H1 (cell line): ENCODE data around the gene CCDC169. TPM values are rescaled to one million over a fixed set of nuclear protein-coding genes. Genes with fewer than 3 reads are reported as not detected.

Experiments used
- CTCF ChIA-PET: fragments of 300-600 bp; sonication (Branson Sonifier 250); formaldehyde crosslinking; loops from one replicate; lab custom pipeline; 2021; ENCODE audit not compliant: partially characterized antibody; lab: Charles Lee
- POLR2A ChIA-PET: fragments of 300-600 bp; sonication (Branson Sonifier 250); formaldehyde crosslinking; loops from one replicate; lab custom pipeline; 2021; ENCODE audit warnings: inconsistent platforms; ENCODE audit not compliant: partially characterized antibody; lab: Charles Lee
- DNase-seq, 2 experiments: peaks; one replicate each; pipeline versions ENCODE4 v3.0.0 to v3.0.0-alpha.2; 2010 to 2022; ENCODE audit warnings: low spot score in 2 of 2, low read depth in 1 of 2, mixed read lengths in 1 of 2
- FAIRE-seq: peaks from 2 replicates; lab custom pipeline; 2011; peaks lifted over from hg19 to GRCh38; lab: Jason Lieb, UNC
- H2AFZ ChIP-seq: 2 replicates; pipeline ENCODE4 v1.8.1; 2012; ENCODE audit warnings: low read length, inconsistent platforms
- H2AK5ac ChIP-seq: 2 replicates; pipeline ENCODE4 v1.6.1; 2013; ENCODE audit warnings: low read depth, low read length
- H2BK120ac ChIP-seq: replicated peaks from 2 replicates; pipeline ENCODE3; 2013; ENCODE audit warnings: low read depth, low read length, inconsistent platforms
- H2BK12ac ChIP-seq: 2 replicates; pipeline ENCODE4 v1.6.1; 2013; ENCODE audit warnings: low read depth, low read length
- H2BK15ac ChIP-seq: 2 replicates; pipeline ENCODE4 v1.6.1; 2013; ENCODE audit warnings: low read length
- H2BK20ac ChIP-seq: 2 replicates; pipeline ENCODE4 v1.6.1; 2013; ENCODE audit warnings: low read length
- H2BK5ac ChIP-seq: 2 replicates; pipeline ENCODE4 v1.6.1; 2013; ENCODE audit warnings: low read depth, low read length
- H3K14ac ChIP-seq: 2 replicates; pipeline ENCODE4 v1.6.1; 2013; ENCODE audit warnings: inconsistent platforms; ENCODE audit not compliant: insufficient read length
- H3K18ac ChIP-seq: 2 replicates; pipeline ENCODE4 v1.6.1; 2013; ENCODE audit warnings: low read length; ENCODE audit errors: extremely low read depth
- H3K23ac ChIP-seq: 2 replicates; pipeline ENCODE4 v1.6.1; 2013; ENCODE audit warnings: inconsistent platforms; ENCODE audit not compliant: insufficient read length
- H3K23me2 ChIP-seq: 2 replicates; pipeline ENCODE4 v1.6.1; 2013; ENCODE audit warnings: low read depth, low read length
- H3K27ac ChIP-seq: 2 replicates; pipeline ENCODE4 v1.6.1; 2011; ENCODE audit warnings: low read depth, low read length, inconsistent platforms
- H3K27me3 ChIP-seq, 4 experiments: replicated peaks in 1 of 4; 1 replicate in 1 of 4; 2 replicates in 3 of 4; pipeline versions ENCODE4 v1.6.1 to v1.8.1; 2011 to 2013; ENCODE audit warnings: low read length in 3 of 4, mild to moderate bottlenecking in 3 of 4, inconsistent platforms in 2 of 4, mixed read lengths in 2 of 4, moderate library complexity in 1 of 4; ENCODE audit not compliant: control insufficient read depth in 3 of 4, insufficient read depth in 3 of 4; ENCODE audit errors: extremely low read depth in 1 of 4
- H3K36me3 ChIP-seq, 4 experiments: 2 replicates each; pipeline versions ENCODE4 v1.6.1 to v1.8.1; 2011 to 2013; ENCODE audit warnings: mild to moderate bottlenecking in 4 of 4, low read length in 3 of 4, moderate library complexity in 2 of 4, control low read depth in 1 of 4, inconsistent platforms in 1 of 4; ENCODE audit not compliant: insufficient read depth in 4 of 4, control insufficient read depth in 2 of 4
- H3K4ac ChIP-seq: replicated peaks from 2 replicates; pipeline ENCODE3; 2013; ENCODE audit warnings: low read length, low read depth, mixed read lengths, inconsistent platforms; ENCODE audit not compliant: insufficient read length
- H3K4me1 ChIP-seq, 4 experiments: replicated peaks in 1 of 4; 1 replicate in 1 of 4; 2 replicates in 3 of 4; pipeline versions ENCODE4 v1.6.1 to v1.8.1; 2011 to 2013; ENCODE audit warnings: low read length in 3 of 4, inconsistent platforms in 2 of 4, mixed read lengths in 1 of 4; ENCODE audit not compliant: insufficient read depth in 4 of 4, control insufficient read depth in 3 of 4
- H3K4me2 ChIP-seq, 2 experiments: 2 replicates each; pipeline versions ENCODE4 v1.6.1 to v1.8.1; 2011 to 2013; ENCODE audit warnings: low read depth in 2 of 2, low read length in 2 of 2, control low read depth in 1 of 2, inconsistent platforms in 1 of 2, mild to moderate bottlenecking in 1 of 2; ENCODE audit not compliant: insufficient read depth in 1 of 2
- H3K4me3 ChIP-seq, 4 experiments: fragments of 200-600, 300-600 bp in 1 of 4; sonication (generic), shearing (Covaris generic), sonication (Bioruptor Twin) in 1 of 4; 2 replicates each; pipeline versions ENCODE4 v1.5.1 to v1.8.1; 2011 to 2016; ENCODE audit warnings: low read length in 4 of 4, low read depth in 3 of 4, control low read depth in 2 of 4, inconsistent platforms in 2 of 4, mild to moderate bottlenecking in 2 of 4, mixed read lengths in 1 of 4, moderate library complexity in 1 of 4; ENCODE audit not compliant: insufficient read depth in 2 of 4; ENCODE audit errors: extremely low read depth in 1 of 4
- H3K56ac ChIP-seq: replicated peaks from 2 replicates; pipeline ENCODE3; 2013; ENCODE audit warnings: low read depth, mild to moderate bottlenecking, mixed read lengths, low read length, inconsistent platforms; ENCODE audit not compliant: insufficient read length
- H3K79me1 ChIP-seq: 2 replicates; pipeline ENCODE4 v1.6.1; 2013; ENCODE audit warnings: low read depth, low read length, control low read depth
- H3K79me2 ChIP-seq, 2 experiments: 2 replicates each; pipeline versions ENCODE4 v1.6.1 to v1.8.1; 2012 to 2013; ENCODE audit warnings: low read length in 2 of 2, mild to moderate bottlenecking in 2 of 2, inconsistent platforms in 1 of 2; ENCODE audit not compliant: insufficient read depth in 2 of 2, control insufficient read depth in 1 of 2
- H3K9ac ChIP-seq, 4 experiments: replicated peaks in 1 of 4; 1 replicate in 1 of 4; 2 replicates in 3 of 4; pipeline versions ENCODE4 v1.6.1 to v1.8.1; 2011 to 2013; ENCODE audit warnings: low read depth in 3 of 4, low read length in 3 of 4, control low read depth in 2 of 4, mild to moderate bottlenecking in 2 of 4, moderate library complexity in 2 of 4, inconsistent platforms in 1 of 4; ENCODE audit errors: extremely low read depth in 1 of 4
- H3K9me3 ChIP-seq, 2 experiments: 2 replicates each; pipeline versions ENCODE4 v1.6.1 to v1.8.1; 2012 to 2013; ENCODE audit warnings: mild to moderate bottlenecking in 2 of 2, moderate library complexity in 2 of 2, control low read depth in 1 of 2, inconsistent platforms in 1 of 2, low read depth in 1 of 2, low read length in 1 of 2, mixed read lengths in 1 of 2; ENCODE audit not compliant: insufficient read depth in 2 of 2
- H4K20me1 ChIP-seq, 2 experiments: replicated peaks in 1 of 2; 2 replicates each; pipeline versions ENCODE3 to v1.8.1; 2011 to 2013; ENCODE audit warnings: inconsistent platforms in 2 of 2, low read length in 2 of 2, mild to moderate bottlenecking in 1 of 2; ENCODE audit not compliant: insufficient read depth in 2 of 2, control insufficient read depth in 1 of 2
- H4K5ac ChIP-seq: 2 replicates; pipeline ENCODE4 v1.6.1; 2013; ENCODE audit warnings: low read length, low read depth, mixed read lengths, inconsistent platforms; ENCODE audit not compliant: insufficient read length
- H4K8ac ChIP-seq: 2 replicates; pipeline ENCODE4 v1.8.0; 2013; ENCODE audit warnings: mild to moderate bottlenecking, moderate library complexity, low read length, inconsistent platforms; ENCODE audit not compliant: insufficient read depth; ENCODE audit errors: extremely low read depth
- H4K91ac ChIP-seq: replicated peaks from 2 replicates; pipeline ENCODE3; 2013; ENCODE audit warnings: low read length, mixed read lengths, inconsistent platforms; ENCODE audit not compliant: insufficient read length
- WGBS, 2 experiments: shearing (Covaris generic) in 1 of 2; methylation state at CpG; one replicate each; pipeline versions ENCODE4 v1.1.6 to v1.1.7; 2013 to 2015; ENCODE audit warnings: low lambda C conversion rate in 2 of 2, mixed read lengths in 2 of 2, inconsistent platforms in 1 of 2, low coverage in 1 of 2, missing lambda C conversion rate in 1 of 2; ENCODE audit not compliant: insufficient replicate concordance in 2 of 2, insufficient coverage in 1 of 2, insufficient read length in 1 of 2; ENCODE audit errors: extremely low coverage in 1 of 2, missing lambda C conversion rate in 1 of 2; 5-methylcytosine and 5-hydroxymethylcytosine counted together
- polyA plus RNA-seq, 7 experiments: library from polyadenylated mRNA; depleted of rRNA in 3 of 7; stranded (reverse) in 5 of 7; unstranded in 2 of 7; fragments of >200 nt in 5 of 7; fragments of 200-250 nt in 2 of 7; gene quantifications; 1 replicate in 5 of 7; 2 replicates in 1 of 7; 4 replicates in 1 of 7; pipeline versions ENCODE4 v1.2.1 to v1.2.3, GENCODE V29; 2011 to 2013; ENCODE audit warnings: missing spikeins in 2 of 7, mixed read lengths in 2 of 7
- total RNA-seq: library from RNA; stranded (reverse); fragmentation: NEBNext Ultra II Directional; extraction: Animal tissue kit (Norgen Biotek cat#: 25700); gene quantifications from 2 replicates; pipeline ENCODE4 v1.2.1, GENCODE V29; 2021
- TF ChIP-seq, protein P1 (sequence below): IDR thresholded peaks from 2 replicates; pipeline ENCODE4 v1.6.1; 2011; ENCODE audit warnings: low read length, improper control_type of control experiment
- TF ChIP-seq, protein P2 (sequence below): IDR thresholded peaks from 2 replicates; pipeline ENCODE4 v1.6.1; 2012; ENCODE audit warnings: low read length, inconsistent platforms

The CCDC169 gene
- total and polyA plus RNA-seq, 2 of the 8 experiments (the other 6 are each of a cell fraction or from before 2014, with no cell fraction given) = 7.2 to 44.0 TPM

DNA sequence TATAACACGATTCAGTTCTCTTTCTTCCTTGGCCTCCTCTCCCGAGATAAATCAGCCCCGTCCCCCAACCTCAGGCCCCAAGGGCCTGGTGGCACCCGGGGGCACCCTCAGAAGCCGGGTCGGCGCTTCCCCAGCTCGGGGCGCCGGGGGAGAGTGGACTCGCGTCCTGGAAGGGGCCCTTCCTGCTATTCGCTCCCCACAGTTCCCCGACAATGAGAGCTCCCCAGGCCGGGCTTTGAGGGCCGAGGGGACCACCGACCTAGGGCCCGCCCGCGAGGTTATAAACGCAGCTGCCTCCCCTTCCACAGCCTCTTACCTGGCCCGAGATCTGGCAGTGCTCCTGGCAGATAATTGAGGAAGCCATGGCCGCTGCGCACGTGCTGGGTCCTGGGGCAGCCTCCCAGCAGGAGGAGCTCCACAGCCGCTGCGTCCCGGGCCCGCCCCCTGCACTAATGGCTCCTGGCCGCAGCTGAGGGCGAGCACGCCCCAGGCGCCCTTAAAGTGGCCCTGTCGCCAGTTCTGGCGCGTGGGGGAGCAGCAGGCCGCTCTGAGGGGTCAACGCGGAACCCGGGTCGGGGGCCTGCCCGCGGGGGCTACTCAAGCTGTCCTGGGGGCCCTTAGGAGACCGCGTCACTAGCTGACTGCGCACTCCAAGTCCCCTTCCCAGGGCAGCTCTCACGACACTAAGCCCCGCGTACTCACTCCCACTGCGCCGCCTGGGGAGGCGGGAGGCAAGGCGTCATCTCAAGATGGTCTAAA, 83.3 kb downstream of the CCDC169 start, which contains the start of gene SOHLH2:
SOHLH2 (minus strand) TSS at position 394 of the 759 bp plus-strand sequence; CDS start at position 364, 30 bp downstream.
- Histone ChIP-seq H3K9ac (no peak within 1 kb of the TSS), H3K36me3 (peaks cover 0 to 7% (median 1%) of the 10 kb centered on the region in 4 experiments; a peak in 2 of 8 replicates), H4K8ac (peak within 1 kb of the TSS; percentile 66), H3K79me1 (no peaks in the 10 kb centered on the region; the same call in 1 of the 2 replicates), H3K23ac (no peak within 1 kb of the TSS)
- ChIA-PET POLR2A (no interaction called here), CTCF (interaction anchor here (0.5 to 1.2 kb wide), 5 partner anchors 30 to 143 kb away, joined by 3 to 4 read pairs (median 3); no protein-coding TSS in a partner anchor)
- TF ChIP-seq, protein P1, sequence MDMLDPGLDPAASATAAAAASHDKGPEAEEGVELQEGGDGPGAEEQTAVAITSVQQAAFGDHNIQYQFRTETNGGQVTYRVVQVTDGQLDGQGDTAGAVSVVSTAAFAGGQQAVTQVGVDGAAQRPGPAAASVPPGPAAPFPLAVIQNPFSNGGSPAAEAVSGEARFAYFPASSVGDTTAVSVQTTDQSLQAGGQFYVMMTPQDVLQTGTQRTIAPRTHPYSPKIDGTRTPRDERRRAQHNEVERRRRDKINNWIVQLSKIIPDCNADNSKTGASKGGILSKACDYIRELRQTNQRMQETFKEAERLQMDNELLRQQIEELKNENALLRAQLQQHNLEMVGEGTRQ = no peak
- TF ChIP-seq, protein P2, sequence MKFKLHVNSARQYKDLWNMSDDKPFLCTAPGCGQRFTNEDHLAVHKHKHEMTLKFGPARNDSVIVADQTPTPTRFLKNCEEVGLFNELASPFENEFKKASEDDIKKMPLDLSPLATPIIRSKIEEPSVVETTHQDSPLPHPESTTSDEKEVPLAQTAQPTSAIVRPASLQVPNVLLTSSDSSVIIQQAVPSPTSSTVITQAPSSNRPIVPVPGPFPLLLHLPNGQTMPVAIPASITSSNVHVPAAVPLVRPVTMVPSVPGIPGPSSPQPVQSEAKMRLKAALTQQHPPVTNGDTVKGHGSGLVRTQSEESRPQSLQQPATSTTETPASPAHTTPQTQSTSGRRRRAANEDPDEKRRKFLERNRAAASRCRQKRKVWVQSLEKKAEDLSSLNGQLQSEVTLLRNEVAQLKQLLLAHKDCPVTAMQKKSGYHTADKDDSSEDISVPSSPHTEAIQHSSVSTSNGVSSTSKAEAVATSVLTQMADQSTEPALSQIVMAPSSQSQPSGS = no peak
- TF ChIP-seq, all 59 proteins: peak for 0
- no peak within 1 kb of the TSS for H3K27ac ChIP-seq
- H3K9me3 ChIP-seq = peaks cover 0 to 7% of the 10 kb centered on the region in 2 experiments; a peak in 1 of 4 replicates
- no peak within 1 kb of the TSS for H3K4me2 ChIP-seq
- no peak for FAIRE-seq
- no peak within 1 kb of the TSS for H4K91ac ChIP-seq
- no peak within 1 kb of the TSS for H3K14ac ChIP-seq
- no peak within 1 kb of the TSS for H3K4ac ChIP-seq
- H3K18ac ChIP-seq = no peak within 1 kb of the TSS
- no peak within 1 kb of the TSS for H2AFZ ChIP-seq
- no peaks in the 10 kb centered on the region for H3K23me2 ChIP-seq
- H2AK5ac ChIP-seq = no peak within 1 kb of the TSS
- no peaks in the 10 kb centered on the region; a peak in 2 of 7 replicates for H3K4me1 ChIP-seq
- DNase-seq = no peak
- H2BK120ac ChIP-seq = no peak within 1 kb of the TSS
- no peak within 1 kb of the TSS for H3K4me3 ChIP-seq
- H2BK20ac ChIP-seq = no peak within 1 kb of the TSS
- no peaks in the 10 kb centered on the region for H3K27me3 ChIP-seq
- H3K79me2 ChIP-seq = no peaks in the 10 kb centered on the region
- no peak within 1 kb of the TSS for H4K5ac ChIP-seq
- H2BK12ac ChIP-seq = no peak within 1 kb of the TSS
- no peak within 1 kb of the TSS for H2BK15ac ChIP-seq
- no peak within 1 kb of the TSS for H2BK5ac ChIP-seq
- 92% methylated on average over 49 of the region's 53 CpGs; no CpG with 5 or more reads in 1 of the 2 experiments for WGBS, 2 experiments
- no peak within 1 kb of the TSS for H3K56ac ChIP-seq
- no peaks in the 10 kb centered on the region for H4K20me1 ChIP-seq
